Measurements from ENCODE around the gene CDKAL1. TPM values are rescaled to one million over a fixed set of nuclear protein-coding genes. Genes with fewer than 3 reads are reported as not detected.

CDKAL1 gene
- total and polyA plus RNA-seq, 2 donors (not counting 3 experiments of a cell fraction or from before 2014, with no cell fraction given) = 6.1 to 20.5 TPM

DNA sequence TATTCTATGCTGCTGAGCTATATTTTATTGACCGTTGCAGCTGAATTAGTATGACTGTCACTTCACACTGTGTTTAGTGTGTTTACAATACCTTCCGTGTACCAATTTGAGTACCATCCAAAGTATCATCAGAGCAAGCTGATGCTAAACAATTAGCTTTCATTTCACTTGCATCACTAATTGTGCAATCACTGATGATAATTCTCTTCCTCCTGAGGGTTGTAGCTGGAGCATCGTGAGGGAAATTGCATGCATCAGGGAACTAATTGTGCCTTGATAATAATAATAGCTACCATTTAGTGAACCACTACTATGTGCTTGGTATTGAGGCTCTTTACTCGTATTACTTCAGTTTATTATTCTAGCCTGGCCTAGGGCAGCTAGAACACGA is 674.5 kb downstream of the CDKAL1 start:
- TF ChIP-seq FOS (IDR thresholded peaks at IDR 0.05; ENCODE audit: borderline replicate concordance, insufficient read depth, low read length) = no peak
- TF ChIP-seq, protein P1, sequence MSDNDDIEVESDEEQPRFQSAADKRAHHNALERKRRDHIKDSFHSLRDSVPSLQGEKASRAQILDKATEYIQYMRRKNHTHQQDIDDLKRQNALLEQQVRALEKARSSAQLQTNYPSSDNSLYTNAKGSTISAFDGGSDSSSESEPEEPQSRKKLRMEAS (IDR thresholded peaks at IDR 0.05; ENCODE audit: insufficient read depth, insufficient read length) = no peak
- TF ChIP-seq GATA2 (IDR thresholded peaks at IDR 0.05; ENCODE audit: insufficient read depth, insufficient read length, low read depth, low read length) = no peak
- TF ChIP-seq, protein P2, sequence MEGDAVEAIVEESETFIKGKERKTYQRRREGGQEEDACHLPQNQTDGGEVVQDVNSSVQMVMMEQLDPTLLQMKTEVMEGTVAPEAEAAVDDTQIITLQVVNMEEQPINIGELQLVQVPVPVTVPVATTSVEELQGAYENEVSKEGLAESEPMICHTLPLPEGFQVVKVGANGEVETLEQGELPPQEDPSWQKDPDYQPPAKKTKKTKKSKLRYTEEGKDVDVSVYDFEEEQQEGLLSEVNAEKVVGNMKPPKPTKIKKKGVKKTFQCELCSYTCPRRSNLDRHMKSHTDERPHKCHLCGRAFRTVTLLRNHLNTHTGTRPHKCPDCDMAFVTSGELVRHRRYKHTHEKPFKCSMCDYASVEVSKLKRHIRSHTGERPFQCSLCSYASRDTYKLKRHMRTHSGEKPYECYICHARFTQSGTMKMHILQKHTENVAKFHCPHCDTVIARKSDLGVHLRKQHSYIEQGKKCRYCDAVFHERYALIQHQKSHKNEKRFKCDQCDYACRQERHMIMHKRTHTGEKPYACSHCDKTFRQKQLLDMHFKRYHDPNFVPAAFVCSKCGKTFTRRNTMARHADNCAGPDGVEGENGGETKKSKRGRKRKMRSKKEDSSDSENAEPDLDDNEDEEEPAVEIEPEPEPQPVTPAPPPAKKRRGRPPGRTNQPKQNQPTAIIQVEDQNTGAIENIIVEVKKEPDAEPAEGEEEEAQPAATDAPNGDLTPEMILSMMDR (IDR thresholded peaks at IDR 0.05; ENCODE audit: extremely low read depth in 1 of 2, insufficient read depth in 1 of 2, low read depth in 1 of 2, low read length in 2 of 2) = no peak
- no peak for TF ChIP-seq MYC (IDR thresholded peaks at IDR 0.05; ENCODE audit: low read depth, low read length)
- TF ChIP-seq EZH2 (IDR thresholded peaks at IDR 0.05; ENCODE audit: borderline replicate concordance, low read depth, low read length, severe bottlenecking) = no peak
- no peak for TF ChIP-seq POLR2AphosphoS5 (IDR thresholded peaks at IDR 0.05; ENCODE audit: insufficient read depth, low read depth, low read length)
- no peak for TF ChIP-seq JUN (IDR thresholded peaks at IDR 0.05; ENCODE audit: borderline replicate concordance, insufficient read depth, insufficient read length, low read depth)
- no peak for TF ChIP-seq POLR2A (IDR thresholded peaks at IDR 0.05; ENCODE audit: low read depth, low read length)
- H3K9me3 ChIP-seq (replicated peaks; ENCODE audit: control insufficient read depth, insufficient read depth, low read length) = no peaks in the 10 kb centered on the region
- no peaks in the 10 kb centered on the region for H3K36me3 ChIP-seq (ENCODE audit: control insufficient read depth in 2 of 2, extremely low read depth in 1 of 2, insufficient read depth in 2 of 2, low read length in 2 of 2)
- intact Hi-C loops (cut with micrococcal nuclease) (no loop called here), dilution Hi-C loops (cut with MboI; ENCODE audit: extremely low pct_ligation_motif_present, low sequenced_read_pairs) (no loop called here)
- H3K4me1 ChIP-seq (ENCODE audit: control insufficient read depth, extremely low read depth, insufficient read depth, low read length) = no peaks in the 10 kb centered on the region
- BruUV-seq (replicated peaks) = no TSS peak
- CTCF ChIA-PET = interaction anchor here (1.1 kb wide), 1 partner anchor 14 kb away, joined by 3 read pairs; no protein-coding TSS in a partner anchor
- no peak overlapping the region for H3K27ac ChIP-seq (ENCODE audit: insufficient read depth, low read depth, low read length)
- no peaks in the 10 kb centered on the region for H3K79me2 ChIP-seq (ENCODE audit: control insufficient read depth, insufficient read depth, low read length)
- POLR2A ChIA-PET = no interaction called here
- H2AFZ ChIP-seq (ENCODE audit: low read depth, low read length) = no peak overlapping the region
- DNase-seq (ENCODE audit: low read depth, low spot score) = no peak
- H3K4me2 ChIP-seq (ENCODE audit: insufficient read depth, low read length) = no peak overlapping the region
- no peak for FAIRE-seq
- H3K4me3 ChIP-seq (replicated peaks in 1 of 3; ENCODE audit: insufficient read depth in 1 of 3, low read depth in 1 of 3, low read length in 3 of 3) = no peak overlapping the region
- H4K20me1 ChIP-seq (replicated peaks; ENCODE audit: control insufficient read depth, extremely low read depth, insufficient read depth, low read length) = no peaks in the 10 kb centered on the region
- no peaks in the 10 kb centered on the region for H3K9me1 ChIP-seq (replicated peaks; ENCODE audit: control insufficient read depth, extremely low read depth, insufficient read depth, low read length)
- H3K9ac ChIP-seq (replicated peaks; ENCODE audit: extremely low read depth, insufficient read depth, low read length) = no peak overlapping the region
- no peaks in the 10 kb centered on the region for H3K27me3 ChIP-seq (ENCODE audit: control insufficient read depth in 2 of 2, insufficient read depth in 2 of 2, low read length in 2 of 2)
